Activated CD8-positive, alpha-beta memory T cell treated with anti-CD3 and anti-CD28 coated beads for 1 hour (primary cell): ENCODE measurements around the gene DRAM2.
"Not testable (repeated sequence)": the region's sequence is repeated elsewhere in the genome, so short reads cannot be mapped to it uniquely, and the experiment has no call there.

Experiments used
- DNase-seq, 2 donors: peaks; one replicate each; pipeline ENCODE4 v3.0.0-alpha.2; 2020; ENCODE audit warnings: low read depth in 1 of 2; ENCODE audit errors: extremely low read depth in 1 of 2

DRAM2 gene

DNA sequence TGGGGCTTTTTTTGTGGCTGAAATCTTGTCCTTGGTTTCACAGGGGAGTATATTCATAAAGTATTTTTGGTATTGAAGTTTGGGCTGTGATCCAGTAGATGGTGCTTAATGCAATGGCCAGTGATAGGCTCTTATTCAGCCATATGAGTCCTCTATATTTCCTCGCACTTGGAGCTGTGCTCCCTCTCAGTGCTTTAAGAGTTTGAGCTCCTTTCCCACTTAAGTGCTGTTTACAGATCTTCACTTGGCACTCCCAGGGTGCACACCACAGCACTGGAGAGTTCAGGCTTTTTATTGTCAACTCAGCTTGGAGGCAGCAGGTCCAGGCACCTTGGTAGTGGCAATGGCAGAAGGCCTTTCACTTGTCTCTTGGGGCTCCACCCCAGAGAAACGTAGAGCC is 54.9 kb downstream of the DRAM2 start:
- DNase-seq = no peak

DNA sequence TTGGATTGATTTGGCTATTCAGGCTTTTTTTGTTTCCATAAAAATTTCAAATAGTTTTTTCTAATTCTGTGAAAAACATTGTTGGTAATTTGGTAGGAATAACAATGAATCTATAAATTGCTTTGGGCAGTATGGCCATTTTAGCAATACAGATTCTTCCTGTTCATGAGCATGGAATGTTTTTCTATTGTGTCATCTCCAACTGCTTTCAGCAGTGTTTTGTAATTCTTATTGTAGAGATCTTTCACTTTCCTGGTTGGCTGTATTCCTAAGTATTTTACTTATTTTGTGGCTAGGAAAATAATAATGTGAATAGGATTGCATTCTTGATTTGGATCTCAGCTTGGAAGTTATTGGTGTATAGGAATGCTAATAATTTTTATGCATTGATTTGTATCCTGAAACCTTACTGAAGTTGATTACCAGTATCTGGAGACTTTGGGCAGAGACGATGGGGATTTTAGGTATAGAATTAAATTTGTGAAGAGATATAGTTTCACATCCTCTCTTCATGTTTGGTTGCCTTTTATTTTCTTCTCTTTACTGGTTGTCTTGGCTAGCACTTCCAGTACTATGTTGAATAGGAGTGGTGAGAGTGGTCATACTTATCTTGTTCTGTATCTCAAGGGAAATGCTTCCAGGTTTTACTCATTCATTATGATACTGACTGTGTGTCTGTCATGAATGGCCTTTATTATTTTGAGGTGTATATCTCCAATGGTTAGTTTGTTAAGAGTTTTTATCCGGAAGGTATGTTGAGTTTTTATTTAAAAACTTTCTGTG is 57.3 kb downstream of the DRAM2 start:
- no peak for DNase-seq

DNA sequence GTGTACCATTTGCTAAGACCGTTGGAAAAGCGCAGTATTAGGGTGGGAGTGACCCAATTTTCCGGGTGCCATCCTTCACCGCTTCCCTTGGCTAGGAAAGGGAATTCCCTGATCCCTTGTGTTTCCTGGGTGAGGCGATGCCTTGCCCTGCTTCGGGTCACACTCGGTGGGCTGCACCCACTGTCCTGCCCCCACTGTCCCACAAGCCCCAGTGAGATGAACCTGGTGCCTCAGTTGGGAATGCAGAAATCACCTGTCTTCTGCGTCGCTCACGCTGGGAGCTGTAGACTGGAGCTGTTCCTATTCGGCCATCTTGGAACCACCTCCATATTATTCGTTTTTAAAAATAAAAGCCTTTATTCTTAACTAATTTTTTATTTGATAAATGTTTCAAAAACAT is 60.6 kb downstream of the DRAM2 start:
- DNase-seq = not testable (repeated sequence)

DNA sequence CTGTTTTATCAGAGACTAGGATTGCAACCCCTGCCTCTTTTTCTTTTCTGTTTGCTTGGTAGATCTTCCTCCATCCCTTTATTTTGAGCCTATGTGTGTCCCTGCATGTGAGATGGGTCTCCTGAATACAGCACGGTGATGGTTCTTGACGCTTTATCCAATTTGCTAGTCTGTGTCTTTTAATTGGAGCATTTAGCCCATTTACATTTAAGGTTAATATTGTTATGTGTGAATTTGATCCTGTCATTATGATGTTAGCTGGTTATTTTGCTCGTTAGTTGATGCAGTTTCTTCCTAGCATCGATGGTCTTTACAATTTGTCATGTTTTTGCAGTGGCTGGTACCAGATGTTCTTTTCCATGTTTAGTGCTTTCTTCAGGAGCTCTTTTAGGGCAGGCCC is 62.6 kb downstream of the DRAM2 start:
- DNase-seq = not testable (repeated sequence)
